DMS79 treated with DMSO at 0.1 percent for 48 hours (cell line): Measurements from ENCODE around the gene DHRS9.

Experiments used
- DNase-seq: peaks from one replicate; lab custom pipeline; 2025; lab: John Stamatoyannopoulos, UW

The DHRS9 gene

GRCh38 chr2:169065864-169066517, 3.4 kb upstream of the DHRS9 start:
- DNase-seq, result no peak

- DNase-seq, result no peak
Measured at GRCh38 chr2:169066897-169067296, 2.5 kb upstream of the DHRS9 start.

- no peak for DNase-seq
Measured at GRCh38 chr2:169069833-169070232, 470 bp downstream of the DHRS9 start.

DNA sequence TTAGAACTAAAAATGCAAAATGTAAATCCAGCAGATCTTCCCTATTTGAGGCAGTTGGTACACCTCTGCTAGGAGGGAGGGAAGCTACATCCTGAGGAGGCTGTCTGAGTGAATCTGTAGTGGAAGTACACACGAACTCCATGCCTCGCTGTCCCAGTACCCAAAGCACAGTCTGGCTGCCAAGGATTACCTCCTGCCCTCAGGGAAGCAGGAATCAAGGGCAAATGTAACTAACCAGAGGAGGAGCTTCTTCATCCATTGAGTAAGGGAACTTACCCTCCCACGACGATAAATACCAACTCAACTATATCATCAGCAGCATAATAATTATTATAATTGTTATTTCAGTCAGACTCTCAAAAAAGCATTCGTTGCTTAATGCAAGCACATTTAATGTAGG, 2.1 kb downstream of the DHRS9 start:
- no peak for DNase-seq

DNA sequence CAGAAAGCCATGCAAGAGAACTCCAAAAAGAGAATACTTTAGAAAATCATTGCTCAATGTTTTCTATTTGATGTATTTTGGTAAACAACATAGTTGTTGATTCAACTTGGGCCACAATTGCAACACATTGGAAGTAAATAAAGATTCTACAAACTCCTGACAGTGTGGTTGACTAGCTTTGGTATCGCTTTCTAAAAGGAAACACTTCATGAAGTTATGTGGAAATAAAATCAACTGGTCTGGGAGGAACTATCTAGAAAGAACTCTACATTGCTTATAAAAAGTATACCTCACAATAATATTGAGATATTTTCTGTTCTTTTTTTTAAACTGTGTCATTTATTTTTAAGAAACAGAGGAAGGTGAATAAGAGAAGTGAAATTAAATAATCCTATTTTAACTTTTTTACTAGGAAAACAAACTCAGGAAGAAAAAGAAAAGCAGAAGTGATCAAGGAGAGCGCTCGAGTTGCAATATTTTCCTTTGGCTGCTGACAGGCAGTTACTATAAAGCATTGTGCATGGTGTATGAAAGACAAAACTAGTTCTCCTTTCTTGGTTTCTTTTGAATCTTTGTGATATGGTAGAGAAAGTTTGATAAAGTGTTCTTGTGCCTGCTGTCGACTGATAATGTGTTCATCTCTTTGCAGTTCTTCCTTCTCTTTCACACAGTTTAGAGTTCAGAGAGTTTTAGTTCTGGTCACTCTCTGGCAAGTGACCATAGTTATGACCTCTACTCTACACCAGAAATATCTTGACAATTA, 3.0 kb downstream of the DHRS9 start:
- DNase-seq, result no peak

DNA sequence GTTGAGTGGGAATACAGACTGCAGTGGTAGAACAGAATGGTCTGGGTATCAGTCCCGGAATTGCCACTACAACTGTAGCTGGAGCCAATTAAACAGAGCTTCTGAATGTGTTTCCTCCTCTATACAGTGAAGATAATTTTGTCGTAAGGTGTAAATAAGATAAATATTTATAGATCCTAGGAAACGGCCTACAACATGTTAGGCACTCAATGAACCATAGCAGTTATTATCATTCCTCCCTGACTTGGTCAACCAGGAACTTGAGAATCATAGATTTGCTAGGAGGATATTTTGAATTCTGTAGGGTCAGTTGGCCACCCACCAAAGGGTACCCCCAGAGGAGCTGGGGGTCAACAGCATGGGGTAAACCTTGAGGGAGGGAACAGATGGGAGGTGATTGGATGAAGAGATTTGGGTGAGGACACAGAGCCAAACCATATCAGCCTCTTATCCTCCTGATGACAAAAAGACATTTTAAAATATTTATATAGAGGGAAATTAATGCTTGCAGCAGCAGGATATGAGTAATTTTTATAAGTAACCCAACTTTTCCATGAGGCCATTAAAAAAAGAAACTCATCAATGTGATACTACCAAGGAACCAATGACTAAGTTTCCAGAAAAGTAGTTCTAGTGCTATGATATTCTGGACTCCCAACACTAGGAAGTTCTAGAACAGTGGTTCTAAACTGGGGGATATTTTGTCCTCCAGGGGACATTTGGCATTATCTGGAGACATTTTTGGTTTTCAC, 4.0 kb downstream of the DHRS9 start:
- no peak for DNase-seq

GRCh38 chr2:169073963-169074751, 4.8 kb downstream of the DHRS9 start:
- DNase-seq, result no peak

DNA sequence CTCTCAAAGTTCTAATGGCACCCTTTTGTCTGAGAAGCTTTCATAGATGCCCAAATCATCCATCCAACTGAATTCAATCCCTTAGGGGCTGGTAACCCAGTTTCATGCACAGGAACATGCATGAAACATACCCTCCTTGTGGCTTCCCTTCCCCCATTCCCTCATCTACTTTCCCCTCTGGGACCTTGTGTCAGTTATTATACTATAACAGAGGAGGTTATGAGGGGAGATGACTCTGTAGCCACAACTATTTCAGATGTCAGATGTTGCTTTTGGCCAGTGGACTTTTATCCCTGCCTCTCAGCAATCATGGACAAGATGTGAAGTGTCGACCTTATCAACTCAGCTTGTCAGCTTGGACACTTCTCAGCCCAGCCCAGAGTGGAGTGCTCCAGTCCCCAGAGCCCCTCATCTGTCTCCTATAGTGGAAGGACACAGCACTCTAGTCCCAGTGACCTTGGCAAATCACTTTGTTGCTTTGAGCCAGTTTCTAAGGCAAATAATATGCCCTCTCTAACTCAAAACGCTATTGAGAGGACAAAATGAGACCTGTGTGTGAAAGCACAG, 8.4 kb downstream of the DHRS9 start:
- no peak for DNase-seq

GRCh38 chr2:169080250-169081069, 11.1 kb downstream of the DHRS9 start:
- no peak for DNase-seq

- DNase-seq, result no peak
Measured at GRCh38 chr2:169081551-169081950, 12.2 kb downstream of the DHRS9 start.

GRCh38 chr2:169082995-169083394, 13.6 kb downstream of the DHRS9 start:
- no peak for DNase-seq

DNA sequence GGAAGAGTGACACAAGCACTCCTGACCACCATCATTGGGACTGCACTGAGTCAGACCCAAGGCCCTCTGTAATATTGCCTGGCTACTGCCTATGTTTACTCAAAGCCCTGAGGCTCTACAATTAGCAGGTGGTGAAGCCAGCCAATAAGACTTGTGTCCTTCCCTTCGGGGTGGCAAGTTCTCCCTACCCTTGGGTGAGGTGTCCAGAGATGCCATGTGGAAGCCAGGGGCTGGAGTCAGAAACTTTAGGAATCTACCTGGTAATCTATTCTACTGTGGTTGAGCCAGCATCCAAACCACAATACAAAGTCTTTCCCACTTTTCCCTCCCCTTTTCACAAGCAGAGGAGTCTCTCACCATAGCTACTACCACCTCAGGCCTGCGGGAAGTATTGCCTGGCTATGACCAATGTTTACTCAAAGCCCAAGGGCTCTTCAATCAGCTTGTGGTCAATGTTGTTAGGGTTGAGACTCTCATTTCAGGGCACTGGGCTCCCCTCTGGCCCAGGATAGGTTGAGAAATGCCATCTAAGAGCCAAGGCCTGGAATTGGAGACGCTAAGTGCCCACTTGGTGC, 17.6 kb downstream of the DHRS9 start:
- DNase-seq, result no peak

- no peak for DNase-seq
Measured at GRCh38 chr2:169087757-169088379, 18.5 kb downstream of the DHRS9 start.

- no peak for DNase-seq
Measured at GRCh38 chr2:169089182-169089581, 19.8 kb downstream of the DHRS9 start.

DNA sequence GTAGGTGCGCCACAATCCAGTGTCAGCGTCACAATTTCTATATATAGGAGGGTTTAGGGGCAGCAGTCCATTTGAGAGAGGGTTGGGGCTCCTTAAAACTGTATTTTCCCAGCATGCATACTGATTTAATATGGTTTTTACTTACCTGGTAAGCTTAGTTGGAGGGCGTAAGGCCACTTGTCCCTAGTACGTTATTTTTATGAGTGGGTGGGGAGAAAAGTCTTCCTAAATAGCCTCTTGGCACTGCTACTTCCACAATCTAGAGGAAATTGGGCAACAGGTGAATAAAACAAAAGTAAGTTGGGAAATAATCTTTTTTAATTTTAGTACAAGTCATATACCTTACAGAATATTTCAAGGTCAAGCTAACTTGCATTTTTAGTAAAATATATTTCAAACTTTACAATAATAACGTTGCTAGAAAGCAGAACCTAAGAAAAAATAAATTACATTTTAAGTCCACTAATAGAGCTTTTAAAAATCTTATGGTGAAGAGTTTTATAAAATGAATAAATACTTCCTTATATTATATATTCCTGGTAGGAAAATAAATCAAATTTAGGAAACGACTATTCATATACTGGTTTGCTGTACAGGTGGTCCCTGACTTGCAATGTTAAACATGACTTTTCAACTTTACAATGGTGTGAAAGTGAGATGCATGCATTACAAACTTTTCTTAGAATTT, 20.9 kb downstream of the DHRS9 start:
- DNase-seq, result no peak

GRCh38 chr2:169091256-169091655, 21.9 kb downstream of the DHRS9 start:
- DNase-seq, result no peak

DNA sequence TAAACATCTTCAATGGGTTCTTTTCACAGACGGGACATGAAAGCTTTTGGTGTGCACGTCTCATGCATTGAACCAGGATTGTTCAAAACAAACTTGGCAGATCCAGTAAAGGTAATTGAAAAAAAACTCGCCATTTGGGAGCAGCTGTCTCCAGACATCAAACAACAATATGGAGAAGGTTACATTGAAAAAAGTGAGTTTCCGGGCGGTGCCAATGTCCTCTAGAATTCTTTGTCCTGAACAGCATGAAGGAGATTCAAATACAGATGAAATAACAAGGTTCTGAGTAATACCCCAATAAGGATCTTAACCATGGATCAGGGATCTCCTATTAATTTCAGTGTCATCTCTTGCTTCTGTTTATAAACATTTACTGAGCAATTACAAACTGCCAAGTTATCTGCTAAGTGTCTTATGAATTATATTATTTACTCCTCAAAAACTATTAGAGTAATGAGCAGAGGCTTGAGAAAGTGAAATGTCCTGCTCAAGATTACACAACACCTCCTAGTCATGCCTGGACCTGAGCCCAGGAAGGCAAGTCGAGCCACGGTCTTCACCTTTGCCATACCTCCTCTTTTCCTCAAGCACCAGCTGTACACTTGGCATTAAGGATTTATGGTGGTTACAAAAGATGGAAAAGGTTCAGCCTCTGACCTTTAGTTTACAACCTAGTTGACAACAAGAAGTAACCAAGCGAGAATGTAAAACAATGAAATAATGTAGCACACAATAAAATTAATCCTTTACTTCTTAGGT, 22.6 kb downstream of the DHRS9 start:
- no peak for DNase-seq

DNA sequence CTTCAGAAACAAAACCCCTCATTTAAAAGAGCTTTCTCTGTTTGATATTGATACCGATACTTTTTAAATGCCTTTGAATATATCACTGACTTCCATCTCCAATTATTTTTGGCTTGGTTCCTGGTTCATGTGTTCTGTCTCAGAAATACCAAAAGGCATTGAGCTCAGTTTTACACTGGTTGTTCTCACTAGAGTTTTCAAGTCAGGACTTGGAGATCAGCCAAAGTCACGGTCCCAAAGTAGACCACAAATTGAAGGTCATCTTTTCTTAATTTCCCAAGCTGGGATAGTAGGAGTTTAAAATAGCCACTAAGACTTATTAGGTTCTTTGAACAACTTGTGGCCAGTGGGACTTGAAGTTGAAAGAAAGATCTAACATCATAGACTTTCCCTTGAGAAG, 24.2 kb downstream of the DHRS9 start:
- no peak for DNase-seq

DNA sequence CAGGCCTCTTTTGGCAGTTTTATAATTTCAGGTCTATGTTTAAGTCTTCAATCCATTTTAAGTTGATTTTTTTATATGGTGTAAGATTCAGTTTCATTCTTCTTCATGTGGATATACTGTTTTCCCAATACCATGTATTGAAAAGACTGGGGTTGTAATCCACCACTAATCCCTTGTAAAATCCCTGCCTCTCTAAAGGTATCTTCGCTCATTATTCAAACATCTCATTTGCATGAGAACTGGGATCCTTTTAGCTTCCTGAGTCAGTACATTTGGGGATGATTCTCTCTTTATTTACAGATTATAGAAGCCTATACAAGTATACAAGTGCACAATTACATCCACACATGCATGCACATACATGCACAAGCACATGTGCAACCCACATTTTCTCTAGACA, 25.3 kb downstream of the DHRS9 start:
- no peak for DNase-seq
